ENCODE results near the gene CTNND2. TPM values are rescaled to one million over a fixed set of nuclear protein-coding genes. Genes with fewer than 3 reads are reported as not detected.

Gene CTNND2
- total RNA-seq, 1 experiment from 2014 or later, result 7.0 TPM

DNA sequence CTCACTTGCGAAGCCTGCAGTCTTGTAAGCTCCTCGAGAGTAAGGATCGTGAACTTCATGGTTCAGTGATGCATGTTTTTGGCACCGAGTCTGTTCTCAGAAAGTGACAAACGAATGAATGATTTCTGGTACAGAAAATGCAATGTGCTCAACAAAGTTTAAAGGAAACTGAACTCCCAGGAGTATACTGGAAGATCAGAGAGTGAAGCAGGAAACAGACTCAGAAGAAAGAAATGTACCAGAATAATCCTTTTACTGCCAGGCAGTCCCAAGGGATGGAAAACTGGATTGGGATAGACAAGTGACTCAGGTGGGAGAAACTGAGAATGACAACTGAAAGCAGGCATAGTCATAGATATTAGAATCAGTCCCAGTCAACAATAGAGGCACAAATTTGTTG, 420.6 kb downstream of the CTNND2 start:
- H3K23me2 ChIP-seq (ENCODE audit: insufficient read length, low read depth, low read length, poor library complexity, severe bottlenecking), result no peaks in the 10 kb centered on the region
- no peaks in the 10 kb centered on the region for H4K20me1 ChIP-seq (ENCODE audit: control insufficient read depth, insufficient read depth, insufficient read length)
- no peak overlapping the region for H2BK5ac ChIP-seq (ENCODE audit: insufficient read length, low read length)
- H3K9ac ChIP-seq (ENCODE audit: extremely low read depth, insufficient read length, low read length), result no peak overlapping the region
- no peak overlapping the region for H3K56ac ChIP-seq (ENCODE audit: insufficient read length, low read depth, low read length)
- no peak overlapping the region for H2BK15ac ChIP-seq (ENCODE audit: low read depth, low read length)
- H3K4me1 ChIP-seq (ENCODE audit: insufficient read depth, low read length), result no peaks in the 10 kb centered on the region
- no peak overlapping the region for H4K8ac ChIP-seq (replicated peaks; ENCODE audit: insufficient read length, low read depth, low read length)
- H3K4me3 Mint-ChIP-seq, result no peak overlapping the region
- H4K5ac ChIP-seq (ENCODE audit: insufficient read length, low read depth, low read length), result no peak overlapping the region
- no peak overlapping the region for H3K14ac ChIP-seq (ENCODE audit: insufficient read depth, low read length)
- no peak for DNase-seq
- no peak overlapping the region for H3K18ac ChIP-seq (ENCODE audit: insufficient read length, low read depth, low read length)
- H3K9me3 ChIP-seq (ENCODE audit: control insufficient read depth, low read depth, low read length), result no peaks in the 10 kb centered on the region
- no peak overlapping the region for H2AK5ac ChIP-seq (ENCODE audit: insufficient read length, low read length)
- no peaks in the 10 kb centered on the region; the same call in 1 of the 2 replicates for H3K27me3 Mint-ChIP-seq (ENCODE audit: low read depth)
- H3K4ac ChIP-seq (ENCODE audit: low read depth, low read length), result no peak overlapping the region
- no peaks in the 10 kb centered on the region for H3K79me1 ChIP-seq (ENCODE audit: insufficient read depth, low read depth, low read length, poor library complexity, severe bottlenecking)
- no peak overlapping the region for H3K27ac ChIP-seq (ENCODE audit: insufficient read length, low read depth, low read length)
- WGBS (ENCODE audit: extremely low coverage, insufficient read length, low lambda C conversion rate), result no CpG with 5 or more reads among the region's 5 CpGs
- no peak overlapping the region for H2BK20ac ChIP-seq (ENCODE audit: low read depth, low read length, poor library complexity, severe bottlenecking)
- H3K23ac ChIP-seq (ENCODE audit: insufficient read length, low read depth, low read length), result no peak overlapping the region
- H3K79me2 ChIP-seq (ENCODE audit: insufficient read depth, low read length), result no peaks in the 10 kb centered on the region
- H4K91ac ChIP-seq (ENCODE audit: insufficient read length, low read depth, low read length), result no peak overlapping the region
- H3T11ph ChIP-seq (ENCODE audit: low read length), result no peak overlapping the region
- 0 out of 4 replicates have a peak, but pooled peaks cover 0 to 5% of the 10 kb centered on the region in 2 experiments for H3K4me1 Mint-ChIP-seq
- H3K27me3 ChIP-seq (ENCODE audit: insufficient read depth, low read length), result no peaks in the 10 kb centered on the region
- H2BK12ac ChIP-seq (ENCODE audit: insufficient read length, low read depth, low read length), result no peak overlapping the region
- no peak overlapping the region for H3K27ac Mint-ChIP-seq
- no peaks in the 10 kb centered on the region for H3K9me3 Mint-ChIP-seq
- TF ChIP-seq, protein P1, sequence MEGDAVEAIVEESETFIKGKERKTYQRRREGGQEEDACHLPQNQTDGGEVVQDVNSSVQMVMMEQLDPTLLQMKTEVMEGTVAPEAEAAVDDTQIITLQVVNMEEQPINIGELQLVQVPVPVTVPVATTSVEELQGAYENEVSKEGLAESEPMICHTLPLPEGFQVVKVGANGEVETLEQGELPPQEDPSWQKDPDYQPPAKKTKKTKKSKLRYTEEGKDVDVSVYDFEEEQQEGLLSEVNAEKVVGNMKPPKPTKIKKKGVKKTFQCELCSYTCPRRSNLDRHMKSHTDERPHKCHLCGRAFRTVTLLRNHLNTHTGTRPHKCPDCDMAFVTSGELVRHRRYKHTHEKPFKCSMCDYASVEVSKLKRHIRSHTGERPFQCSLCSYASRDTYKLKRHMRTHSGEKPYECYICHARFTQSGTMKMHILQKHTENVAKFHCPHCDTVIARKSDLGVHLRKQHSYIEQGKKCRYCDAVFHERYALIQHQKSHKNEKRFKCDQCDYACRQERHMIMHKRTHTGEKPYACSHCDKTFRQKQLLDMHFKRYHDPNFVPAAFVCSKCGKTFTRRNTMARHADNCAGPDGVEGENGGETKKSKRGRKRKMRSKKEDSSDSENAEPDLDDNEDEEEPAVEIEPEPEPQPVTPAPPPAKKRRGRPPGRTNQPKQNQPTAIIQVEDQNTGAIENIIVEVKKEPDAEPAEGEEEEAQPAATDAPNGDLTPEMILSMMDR (conservative IDR thresholded peaks at IDR 0.05), result no peak
- H3K36me3 Mint-ChIP-seq (ENCODE audit: insufficient read depth in 1 of 3, low read depth in 3 of 3), result no peaks in the 10 kb centered on the region
- H3K4me2 ChIP-seq (ENCODE audit: insufficient read depth, insufficient read length, low read length), result no peak overlapping the region
- H2AFZ ChIP-seq (ENCODE audit: low read length), result no peak overlapping the region
- H2BK120ac ChIP-seq (ENCODE audit: low read depth, low read length, poor library complexity, severe bottlenecking), result no peak overlapping the region
